Panc1 (cell line): ENCODE measurements around the gene EIF5A. TPM values are rescaled to one million over a fixed set of nuclear protein-coding genes. Genes with fewer than 3 reads are reported as not detected.

Source experiments
- ATAC-seq: fragments of 200-7000 bp; cut with Tn5 transposase; 2 replicates; pipeline ENCODE4 v1.9.1; 2020; ENCODE audit warnings: mild to moderate bottlenecking, moderate library complexity
- BruUV-seq: library from RNA; stranded (reverse); fragments of 400-500 nt; replicated peaks from 2 replicates; lab custom pipeline; 2021; lab: Mats Ljungman, UMichigan
- CTCF ChIA-PET: fragments of 300-600 bp; sonication (Branson Sonifier 250); formaldehyde crosslinking; loops from one replicate; lab custom pipeline; 2022; ENCODE audit warnings: antibody characterized with exemption; lab: Charles Lee
- POLR2A ChIA-PET: fragments of 300-600 bp; sonication (Branson Sonifier 250); formaldehyde crosslinking; loops from one replicate; lab custom pipeline; 2022; ENCODE audit warnings: antibody characterized with exemption; lab: Charles Lee
- DNase-seq: peaks from one replicate; pipeline ENCODE4 v3.0.0-alpha.2; 2010; ENCODE audit warnings: low read depth, low spot score
- H3K27ac ChIP-seq: 2 replicates; pipeline ENCODE4 v1.5.1; 2011; ENCODE audit warnings: mild to moderate bottlenecking, low read length, inconsistent platforms
- H3K27me3 ChIP-seq: fragments of 200-500 bp; sonication (Bioruptor generic); 2 replicates; pipeline ENCODE4 v1.6.0; 2014; ENCODE audit warnings: low read length, inconsistent platforms; ENCODE audit not compliant: control insufficient read depth, insufficient read depth
- H3K36me3 ChIP-seq: fragments of 200-500 bp; sonication (Bioruptor generic); 2 replicates; pipeline ENCODE4 v1.5.1; 2014; ENCODE audit warnings: inconsistent platforms, mild to moderate bottlenecking, low read length, moderate library complexity; ENCODE audit not compliant: control insufficient read depth, insufficient read depth
- H3K4me1 ChIP-seq: 2 replicates; pipeline ENCODE4 v1.5.1; 2011; ENCODE audit warnings: inconsistent platforms, mild to moderate bottlenecking, low read length, moderate library complexity; ENCODE audit not compliant: control insufficient read depth, insufficient read depth
- H3K4me3 ChIP-seq, 2 experiments: 2 replicates each; pipeline ENCODE4 v1.5.1; 2011 to 2012; ENCODE audit warnings: low read depth in 2 of 2, low read length in 2 of 2, mild to moderate bottlenecking in 2 of 2, inconsistent platforms in 1 of 2, moderate library complexity in 1 of 2
- H3K9me3 ChIP-seq: fragments of 200-500 bp; sonication (Bioruptor generic); 2 replicates; pipeline ENCODE4 v1.5.1; 2014; ENCODE audit warnings: low read depth, mild to moderate bottlenecking, inconsistent platforms, low read length, moderate library complexity; ENCODE audit not compliant: control insufficient read depth, insufficient read depth
- POLR2AphosphoS5 ChIP-seq: IDR thresholded peaks from 2 replicates; pipeline ENCODE4 v1.6.1; 2012; ENCODE audit warnings: mild to moderate bottlenecking, low read depth, low read length, moderate library complexity
- REST ChIP-seq, 2 experiments: IDR thresholded peaks; 2 replicates each; pipeline ENCODE4 v1.6.1; 2011 to 2012; ENCODE audit warnings: low read depth in 2 of 2, control low read depth in 1 of 2, low read length in 1 of 2, mild to moderate bottlenecking in 1 of 2, moderate library complexity in 1 of 2; ENCODE audit not compliant: insufficient read depth in 1 of 2
- SIN3A ChIP-seq: IDR thresholded peaks from 2 replicates; pipeline ENCODE4 v1.6.1; 2012; ENCODE audit warnings: low read depth, mild to moderate bottlenecking, low read length, moderate library complexity, borderline replicate concordance; ENCODE audit not compliant: insufficient read depth
- TCF7L2 ChIP-seq: IDR thresholded peaks from 2 replicates; pipeline ENCODE4 v1.6.1; 2011; ENCODE audit warnings: mild to moderate bottlenecking, low read depth, low read length, inconsistent platforms
- in situ Hi-C: cut with HindIII; loops from 2 replicates; pipeline ENCODE4 v1.10.0; 2016; ENCODE audit warnings: low sequenced_read_pairs, low pct_unique_long_range_greater_than_20kb
- intact Hi-C: fragments of 100-400 bp; cut with micrococcal nuclease; formaldehyde crosslinking; loops from one replicate; pipeline ENCODE4 v1.10.0; 2022; ENCODE audit not compliant: unreplicated experiment
- total RNA-seq: library from RNA; stranded (reverse); gene quantifications from one replicate; pipeline ENCODE4 v1.2.1, GENCODE V29; 2021; ENCODE audit not compliant: unreplicated experiment
- TF ChIP-seq, protein P1 (sequence below): fragments of 450-650 bp; IDR thresholded peaks from 2 replicates; pipeline ENCODE4 v1.5.1; 2017; ENCODE audit warnings: mild to moderate bottlenecking

EIF5A gene
- total RNA-seq, 1 experiment from 2014 or later = 728 TPM

DNA sequence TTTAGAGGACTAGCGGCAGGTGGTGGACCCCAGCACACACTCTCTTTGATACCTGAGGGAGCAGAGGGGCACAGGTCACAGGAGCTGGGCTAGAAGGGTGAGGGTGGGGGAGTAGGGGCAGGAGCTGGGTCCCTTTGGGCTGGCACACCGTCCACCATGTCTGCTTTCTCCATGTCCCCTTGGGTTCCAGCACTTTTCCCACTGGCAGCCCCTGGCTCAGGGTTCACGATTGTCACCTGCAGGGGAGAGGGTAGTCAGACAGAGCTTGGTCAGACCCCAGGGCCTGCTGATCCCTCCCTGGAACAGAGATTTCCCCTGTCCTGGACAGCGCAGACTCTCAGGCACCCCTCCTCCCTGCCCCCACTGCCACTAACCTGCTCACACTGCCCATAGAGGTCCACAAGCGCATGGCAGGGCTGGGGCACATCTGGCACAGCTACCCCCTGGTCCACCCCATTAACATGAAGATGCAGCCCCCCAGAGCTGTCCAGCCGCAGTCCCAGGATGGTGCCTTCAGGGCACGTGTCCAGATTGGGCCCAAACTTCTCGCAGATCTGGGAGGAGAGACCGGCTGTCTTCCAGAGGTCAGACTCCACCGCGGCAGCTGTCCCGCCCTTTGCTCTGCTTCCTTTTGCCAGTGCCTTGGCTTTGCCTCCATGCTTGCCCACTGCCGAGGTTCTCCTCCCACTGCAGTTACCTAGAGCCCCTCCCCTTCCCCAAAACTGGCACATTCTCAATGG lies 10.9 kb downstream of the EIF5A start:
- Histone ChIP-seq H3K27me3 (no peaks in the 10 kb centered on the region), H3K4me1 (0 out of 2 replicates have a peak, but pooled peaks cover 4% of the 10 kb centered on the region), H3K9me3 (no peaks in the 10 kb centered on the region), H3K27ac (no peak overlapping the region), H3K4me3 (no peak overlapping the region), H3K36me3 (peaks cover 9% of the 10 kb centered on the region)
- in situ Hi-C loops (no loop called here), intact Hi-C loops (no loop called here)
- TF ChIP-seq, protein P1, sequence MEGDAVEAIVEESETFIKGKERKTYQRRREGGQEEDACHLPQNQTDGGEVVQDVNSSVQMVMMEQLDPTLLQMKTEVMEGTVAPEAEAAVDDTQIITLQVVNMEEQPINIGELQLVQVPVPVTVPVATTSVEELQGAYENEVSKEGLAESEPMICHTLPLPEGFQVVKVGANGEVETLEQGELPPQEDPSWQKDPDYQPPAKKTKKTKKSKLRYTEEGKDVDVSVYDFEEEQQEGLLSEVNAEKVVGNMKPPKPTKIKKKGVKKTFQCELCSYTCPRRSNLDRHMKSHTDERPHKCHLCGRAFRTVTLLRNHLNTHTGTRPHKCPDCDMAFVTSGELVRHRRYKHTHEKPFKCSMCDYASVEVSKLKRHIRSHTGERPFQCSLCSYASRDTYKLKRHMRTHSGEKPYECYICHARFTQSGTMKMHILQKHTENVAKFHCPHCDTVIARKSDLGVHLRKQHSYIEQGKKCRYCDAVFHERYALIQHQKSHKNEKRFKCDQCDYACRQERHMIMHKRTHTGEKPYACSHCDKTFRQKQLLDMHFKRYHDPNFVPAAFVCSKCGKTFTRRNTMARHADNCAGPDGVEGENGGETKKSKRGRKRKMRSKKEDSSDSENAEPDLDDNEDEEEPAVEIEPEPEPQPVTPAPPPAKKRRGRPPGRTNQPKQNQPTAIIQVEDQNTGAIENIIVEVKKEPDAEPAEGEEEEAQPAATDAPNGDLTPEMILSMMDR = no peak
- TF ChIP-seq TCF7L2 (no peak), POLR2AphosphoS5 (no peak), REST (IDR thresholded peaks at IDR 0.05; ENCODE audit: insufficient read depth in 1 of 2, low read depth in 2 of 2, low read length in 1 of 2) (no peak), SIN3A (no peak)
- BruUV-seq = no TSS peak
- ChIA-PET CTCF (no interaction called here), POLR2A (no interaction called here)
- ATAC-seq (no peak), DNase-seq (no peak)

DNA sequence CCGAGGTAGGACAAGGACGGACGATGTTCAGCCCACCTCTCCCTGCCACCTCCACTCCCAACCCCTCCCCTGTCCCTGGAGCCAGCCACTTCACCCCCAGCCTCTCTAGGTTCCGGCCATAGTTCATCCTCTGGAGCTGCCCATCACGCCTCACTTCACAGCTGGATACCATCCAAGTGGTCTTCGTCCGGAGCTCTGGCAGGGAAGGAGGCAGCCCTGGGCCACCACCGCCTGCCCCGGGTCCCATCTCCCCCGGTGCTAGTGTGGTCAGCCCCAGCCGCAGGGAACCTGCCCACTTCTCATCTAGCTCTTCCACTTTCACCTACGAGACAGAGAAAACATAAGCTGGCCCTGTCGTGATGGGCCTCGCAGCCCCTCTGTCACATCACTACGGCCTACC lies 14.0 kb downstream of the EIF5A start:
- in situ Hi-C loops (no loop called here), intact Hi-C loops (no loop called here)
- ATAC-seq (no peak), DNase-seq (no peak)
- H3K27ac ChIP-seq = no peak overlapping the region
- POLR2A ChIA-PET = interaction anchor here (0.6 kb wide), 1 partner anchor 102 kb away, joined by 3 read pairs; the partner anchor contains the start of genes ACADVL and DLG4
- H3K4me1 ChIP-seq = no peaks in the 10 kb centered on the region
- H3K36me3 ChIP-seq = peaks cover 3% of the 10 kb centered on the region
- CTCF ChIA-PET = no interaction called here
- no peaks in the 10 kb centered on the region for H3K27me3 ChIP-seq
- no peak overlapping the region for H3K4me3 ChIP-seq
- no peaks in the 10 kb centered on the region for H3K9me3 ChIP-seq
- TF ChIP-seq, protein P1 = no peak
- TF ChIP-seq TCF7L2 (no peak), REST (IDR thresholded peaks at IDR 0.05; ENCODE audit: insufficient read depth in 1 of 2, low read depth in 2 of 2, low read length in 1 of 2) (no peak), SIN3A (no peak), POLR2AphosphoS5 (no peak)
- no TSS peak for BruUV-seq
